ENCODE measurements around the gene HNRNPUL2. TPM values are rescaled to one million over a fixed set of nuclear protein-coding genes. Genes with fewer than 3 reads are reported as not detected.

Gene HNRNPUL2
- polyA plus RNA-seq, 1 of the 3 experiments (the other 2 are of a cell fraction): 33.5 TPM

GRCh38 chr11:62667460-62667859, 59.8 kb downstream of the HNRNPUL2 start:
- Histone ChIP-seq H3K4me1 (ENCODE audit: control insufficient read depth in 1 of 2, insufficient read depth in 2 of 2, low read depth in 1 of 2, low read length in 1 of 2) (peaks cover 16 to 22% of the 10 kb centered on the region in 2 experiments; a peak in 3 of 4 replicates), H3K9me3 (no peaks in the 10 kb centered on the region), H3K27me3 (ENCODE audit: insufficient read depth) (no peaks in the 10 kb centered on the region), H3K9me2 (no peaks in the 10 kb centered on the region), H2AFZ (ENCODE audit: low read depth) (no peak overlapping the region), H3K9ac (no peak overlapping the region), H3K36me3 (replicated peaks in 1 of 2; ENCODE audit: control insufficient read depth in 1 of 2, insufficient read depth in 2 of 2, low read length in 1 of 2) (peaks cover 20 to 24% of the 10 kb centered on the region in 2 experiments), H3K79me2 (ENCODE audit: insufficient read depth) (peaks cover 74% of the 10 kb centered on the region), H3F3A (replicated peaks; ENCODE audit: insufficient read depth) (peaks cover 38% of the 10 kb centered on the region), H3K4me2 (peak overlapping the region; percentile 96), H3K27ac (ENCODE audit: low read depth in 2 of 2, low read length in 1 of 2) (peak overlapping the region in 1 of 2 experiments; percentile 92; a peak in 2 of 4 replicates), H4K20me1 (ENCODE audit: insufficient read depth) (no peaks in the 10 kb centered on the region), H3K4me3 (ENCODE audit: low read depth in 2 of 2, low read length in 1 of 2) (no peak overlapping the region)
- ChIA-PET POLR2A (interaction anchor here (0.6 to 3.4 kb wide), 5 partner anchors 19 to 174 kb away, joined by 3 to 17 read pairs (median 3); partner anchors contain the start of genes EEF1G, HNRNPUL2 and TTC9C), CTCF (interaction anchor here (0.8 to 1.8 kb wide), 5 partner anchors 13 to 119 kb away, joined by 3 to 6 read pairs (median 4); partner anchors contain the start of genes BSCL2, GNG3 and INTS5)
- TF ChIP-seq TEAD4 (IDR thresholded peaks at IDR 0.05; ENCODE audit: borderline replicate concordance, insufficient read depth): no peak
- TF ChIP-seq REST (IDR thresholded peaks at IDR 0.05; ENCODE audit: low read depth, low read length): no peak
- TF ChIP-seq MEF2A (IDR thresholded peaks at IDR 0.05; ENCODE audit: borderline replicate concordance, low read depth): no peak
- TF ChIP-seq ELF1 (IDR thresholded peaks at IDR 0.05): no peak
- TF ChIP-seq, protein P1, sequence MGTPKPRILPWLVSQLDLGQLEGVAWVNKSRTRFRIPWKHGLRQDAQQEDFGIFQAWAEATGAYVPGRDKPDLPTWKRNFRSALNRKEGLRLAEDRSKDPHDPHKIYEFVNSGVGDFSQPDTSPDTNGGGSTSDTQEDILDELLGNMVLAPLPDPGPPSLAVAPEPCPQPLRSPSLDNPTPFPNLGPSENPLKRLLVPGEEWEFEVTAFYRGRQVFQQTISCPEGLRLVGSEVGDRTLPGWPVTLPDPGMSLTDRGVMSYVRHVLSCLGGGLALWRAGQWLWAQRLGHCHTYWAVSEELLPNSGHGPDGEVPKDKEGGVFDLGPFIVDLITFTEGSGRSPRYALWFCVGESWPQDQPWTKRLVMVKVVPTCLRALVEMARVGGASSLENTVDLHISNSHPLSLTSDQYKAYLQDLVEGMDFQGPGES (IDR thresholded peaks at IDR 0.05; ENCODE audit: low read depth, low read length): no peak
- no peak for TF ChIP-seq PBX3 (IDR thresholded peaks at IDR 0.05)
- TF ChIP-seq GATA2 (CRISPR knock-in tag; IDR thresholded peaks at IDR 0.05): no peak
- TF ChIP-seq EZH2phosphoT487 (IDR thresholded peaks at IDR 0.05; ENCODE audit: borderline replicate concordance, low read depth): no peak
- 89% methylated on average over 2 of the region's 2 CpGs for WGBS (ENCODE audit: low lambda C conversion rate)
- DNase-seq: no peak

Measured in SK-N-SH (cell line).